Measurements from ENCODE around the gene FBXL13. TPM values are rescaled to one million over a fixed set of nuclear protein-coding genes. Genes with fewer than 3 reads are reported as not detected.
"Not testable (repeated sequence)": the region's sequence is repeated elsewhere in the genome, so short reads cannot be mapped to it uniquely, and the experiment has no call there.

Gene FBXL13
- total and polyA plus RNA-seq, 2 of the 8 experiments (the other 6 are each of a cell fraction or from before 2014, with no cell fraction given), result 1.2 to 2.8 TPM

- H2BK5ac ChIP-seq (ENCODE audit: low read depth, low read length); H3K27ac ChIP-seq (ENCODE audit: low read depth, low read length); H2BK20ac ChIP-seq (ENCODE audit: low read length); H3K79me1 ChIP-seq (ENCODE audit: low read depth, low read length); H2BK15ac ChIP-seq (ENCODE audit: low read length); H3K23me2 ChIP-seq (ENCODE audit: low read depth, low read length); H4K5ac ChIP-seq (ENCODE audit: insufficient read length, low read depth, low read length); H2AFZ ChIP-seq (ENCODE audit: low read length); CTCF ChIA-PET (ENCODE audit: partially characterized antibody); H3K4me1 ChIP-seq (replicated peaks in 1 of 4; ENCODE audit: control insufficient read depth in 3 of 4, insufficient read depth in 4 of 4, low read length in 3 of 4); H2AK5ac ChIP-seq (ENCODE audit: low read depth, low read length); H2BK12ac ChIP-seq (ENCODE audit: low read depth, low read length); H3K14ac ChIP-seq (ENCODE audit: insufficient read length); H2BK120ac ChIP-seq (replicated peaks; ENCODE audit: low read depth, low read length); H3K79me2 ChIP-seq (ENCODE audit: control insufficient read depth in 1 of 2, insufficient read depth in 2 of 2, low read length in 2 of 2); FAIRE-seq; H3K23ac ChIP-seq (ENCODE audit: insufficient read length); H3K9ac ChIP-seq (replicated peaks in 1 of 4; ENCODE audit: extremely low read depth in 1 of 4, low read depth in 3 of 4, low read length in 3 of 4); H3K4me2 ChIP-seq (ENCODE audit: insufficient read depth in 1 of 2, low read depth in 2 of 2, low read length in 2 of 2); H3K27me3 ChIP-seq (replicated peaks in 1 of 4; ENCODE audit: control insufficient read depth in 3 of 4, extremely low read depth in 1 of 4, insufficient read depth in 3 of 4, low read length in 3 of 4); H3K4ac ChIP-seq (replicated peaks; ENCODE audit: insufficient read length, low read depth, low read length); H4K20me1 ChIP-seq (replicated peaks in 1 of 2; ENCODE audit: control insufficient read depth in 1 of 2, insufficient read depth in 2 of 2, low read length in 2 of 2); H3K18ac ChIP-seq (ENCODE audit: extremely low read depth, low read length); POLR2A ChIA-PET (ENCODE audit: partially characterized antibody); H4K91ac ChIP-seq (replicated peaks; ENCODE audit: insufficient read length, low read length); H3K56ac ChIP-seq (replicated peaks; ENCODE audit: insufficient read length, low read depth, low read length); DNase-seq (ENCODE audit: low read depth in 1 of 2, low spot score in 2 of 2); H3K9me3 ChIP-seq (ENCODE audit: insufficient read depth in 2 of 2, low read depth in 1 of 2, low read length in 1 of 2); H3K4me3 ChIP-seq (ENCODE audit: extremely low read depth in 1 of 4, insufficient read depth in 2 of 4, low read depth in 3 of 4, low read length in 4 of 4); H4K8ac ChIP-seq (ENCODE audit: extremely low read depth, insufficient read depth, low read length): not testable (repeated sequence)
- 96% methylated on average over 1 of the region's 2 CpGs; no CpG with 5 or more reads in 1 of the 2 experiments for WGBS, 2 experiments (ENCODE audit: extremely low coverage in 1 of 2, insufficient coverage in 1 of 2, insufficient read length in 1 of 2, insufficient replicate concordance in 2 of 2, low coverage in 1 of 2, low lambda C conversion rate in 2 of 2, missing lambda C conversion rate in 1 of 2)
- H3K36me3 ChIP-seq (ENCODE audit: control insufficient read depth in 2 of 4, insufficient read depth in 4 of 4, low read length in 3 of 4), result peaks cover 0 to 21% (median 4%) of the 10 kb centered on the region in 4 experiments; a peak in 5 of 8 replicates
Observed at GRCh38 chr7:103095558-103095957, 21.0 kb upstream of the FBXL13 start.

Measured in H1 (cell line).